OCI-LY1 (cell line): ENCODE results near the gene GAS6.

Experiments
- H2AFZ ChIP-seq: fragments of 200-600 bp; sonication (generic), shearing (Covaris generic); 2 replicates; pipeline ENCODE4 v1.6.0; 2014; ENCODE audit warnings: antibody characterized with exemption, mild to moderate bottlenecking, low read length
- H3F3A ChIP-seq: fragments of 200-600 bp; sonication (generic), shearing (Covaris generic); 2 replicates; pipeline ENCODE4 v1.6.0; 2014; ENCODE audit warnings: mild to moderate bottlenecking, antibody characterized with exemption, low read length, moderate library complexity; ENCODE audit not compliant: insufficient read depth
- H3K27ac ChIP-seq: fragments of 200-600 bp; sonication (generic); 2 replicates; pipeline ENCODE4 v1.5.1; 2014; ENCODE audit warnings: low read length, mixed run types, mild to moderate bottlenecking, low read depth; ENCODE audit not compliant: poor library complexity, severe bottlenecking
- H3K27me3 ChIP-seq: fragments of 200-600 bp; sonication (generic); 2 replicates; pipeline ENCODE4 v1.6.0; 2014; ENCODE audit warnings: antibody characterized with exemption, mild to moderate bottlenecking, low read length, moderate library complexity; ENCODE audit not compliant: insufficient read depth
- H3K36me3 ChIP-seq: fragments of 200-600 bp; sonication (generic); 2 replicates; pipeline ENCODE4 v1.6.1; 2014; ENCODE audit warnings: mild to moderate bottlenecking, antibody characterized with exemption, low read length, moderate library complexity, mixed read lengths; ENCODE audit not compliant: insufficient read depth
- H3K4me1 ChIP-seq: fragments of 200-600 bp; sonication (generic); 2 replicates; pipeline ENCODE4 v1.5.1; 2014; ENCODE audit warnings: mild to moderate bottlenecking, low read length, moderate library complexity; ENCODE audit not compliant: insufficient read depth, severe bottlenecking
- H3K4me2 ChIP-seq: fragments of 200-600 bp; sonication (generic), shearing (Covaris generic); 2 replicates; pipeline ENCODE4 v1.6.1; 2014; ENCODE audit warnings: low read length
- H3K4me3 ChIP-seq: fragments of 200-600 bp; sonication (generic); 2 replicates; pipeline ENCODE4 v1.5.1; 2014; ENCODE audit warnings: low read length, low read depth, mild to moderate bottlenecking, mixed read lengths; ENCODE audit not compliant: poor library complexity, severe bottlenecking
- H3K79me2 ChIP-seq: fragments of 200-600 bp; shearing (Covaris generic); 2 replicates; pipeline ENCODE4 v1.6.1; 2016; ENCODE audit warnings: mixed run types, low read length, mixed read lengths; ENCODE audit not compliant: insufficient read depth
- H3K9ac ChIP-seq: fragments of 200-600 bp; sonication (generic), shearing (Covaris generic); 2 replicates; pipeline ENCODE4 v1.6.1; 2014; ENCODE audit warnings: mild to moderate bottlenecking, low read length, mixed read lengths
- H3K9me2 ChIP-seq: fragments of 200-600 bp; sonication (generic), shearing (Covaris generic); 2 replicates; pipeline ENCODE4 v1.6.1; 2014; ENCODE audit warnings: low read depth, mild to moderate bottlenecking, low read length, mixed read lengths
- H3K9me3 ChIP-seq: fragments of 200-600 bp; shearing (Covaris generic); 2 replicates; pipeline ENCODE4 v1.6.1; 2014; ENCODE audit warnings: low read length, mixed read lengths
- H4K20me1 ChIP-seq: fragments of 200-600 bp; sonication (generic), shearing (Covaris generic); 2 replicates; pipeline ENCODE4 v1.6.0; 2016; ENCODE audit warnings: mild to moderate bottlenecking, low read length; ENCODE audit not compliant: insufficient read depth
- EZH2 ChIP-seq: fragments of 200-600 bp; sonication (generic), shearing (Covaris generic); IDR thresholded peaks from 2 replicates; pipeline ENCODE4 v1.8.0; 2017; ENCODE audit warnings: borderline replicate concordance, mixed run types, mild to moderate bottlenecking, antibody characterized with exemption, low read length, moderate library complexity, mixed read lengths
- TF ChIP-seq, protein P1 (sequence below): fragments of 200-600 bp; sonication (generic), shearing (Covaris generic); IDR thresholded peaks from 2 replicates; pipeline ENCODE4 v1.5.1; 2017; ENCODE audit warnings: mild to moderate bottlenecking, antibody characterized with exemption, low read length, moderate library complexity, mixed read lengths

The GAS6 gene

DNA sequence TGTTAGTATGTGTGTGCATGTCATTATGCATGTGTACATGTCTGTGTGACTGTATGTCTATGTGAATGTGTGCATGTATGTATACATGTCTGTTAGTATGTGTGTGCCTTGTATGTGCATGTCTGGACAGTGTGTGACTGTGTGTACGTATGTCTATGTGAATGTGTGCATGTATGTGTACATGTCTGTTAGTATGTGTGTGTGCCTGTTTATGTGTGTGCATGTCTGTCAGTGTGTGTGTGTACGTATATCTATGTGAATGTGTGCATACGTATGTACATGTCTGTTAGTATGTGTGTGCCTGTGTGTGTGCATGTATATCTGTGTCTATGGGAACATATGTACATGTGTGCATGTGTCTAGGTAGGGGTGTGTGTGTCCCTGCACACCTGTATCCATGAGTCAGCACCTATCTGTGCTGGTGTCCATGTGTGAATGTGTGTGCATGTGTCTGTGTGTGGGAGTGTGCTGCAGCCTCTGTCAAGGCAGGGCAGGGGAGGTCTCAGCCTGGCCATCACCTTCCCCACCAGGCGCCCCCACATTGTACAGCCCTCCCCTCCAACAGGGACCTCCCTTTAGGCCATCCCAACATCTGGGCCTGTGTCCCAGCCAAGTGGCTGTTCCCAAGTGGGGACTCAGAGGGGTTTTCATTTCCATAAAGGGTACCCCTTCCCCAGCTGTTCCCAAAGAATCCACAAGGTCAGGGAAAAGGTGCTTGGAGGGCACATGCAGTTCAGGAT lies 4.4 kb downstream of the GAS6 start:
- no peaks in the 10 kb centered on the region for H4K20me1 ChIP-seq
- no peaks in the 10 kb centered on the region for H3K79me2 ChIP-seq
- H3K9ac ChIP-seq: no peak overlapping the region
- no peak overlapping the region for H3K4me2 ChIP-seq
- peaks cover 3% of the 10 kb centered on the region; the same call in 1 of the 2 replicates for H3K27me3 ChIP-seq
- no peak overlapping the region for H3K27ac ChIP-seq
- TF ChIP-seq, protein P1, sequence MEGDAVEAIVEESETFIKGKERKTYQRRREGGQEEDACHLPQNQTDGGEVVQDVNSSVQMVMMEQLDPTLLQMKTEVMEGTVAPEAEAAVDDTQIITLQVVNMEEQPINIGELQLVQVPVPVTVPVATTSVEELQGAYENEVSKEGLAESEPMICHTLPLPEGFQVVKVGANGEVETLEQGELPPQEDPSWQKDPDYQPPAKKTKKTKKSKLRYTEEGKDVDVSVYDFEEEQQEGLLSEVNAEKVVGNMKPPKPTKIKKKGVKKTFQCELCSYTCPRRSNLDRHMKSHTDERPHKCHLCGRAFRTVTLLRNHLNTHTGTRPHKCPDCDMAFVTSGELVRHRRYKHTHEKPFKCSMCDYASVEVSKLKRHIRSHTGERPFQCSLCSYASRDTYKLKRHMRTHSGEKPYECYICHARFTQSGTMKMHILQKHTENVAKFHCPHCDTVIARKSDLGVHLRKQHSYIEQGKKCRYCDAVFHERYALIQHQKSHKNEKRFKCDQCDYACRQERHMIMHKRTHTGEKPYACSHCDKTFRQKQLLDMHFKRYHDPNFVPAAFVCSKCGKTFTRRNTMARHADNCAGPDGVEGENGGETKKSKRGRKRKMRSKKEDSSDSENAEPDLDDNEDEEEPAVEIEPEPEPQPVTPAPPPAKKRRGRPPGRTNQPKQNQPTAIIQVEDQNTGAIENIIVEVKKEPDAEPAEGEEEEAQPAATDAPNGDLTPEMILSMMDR: no peak
- TF ChIP-seq EZH2: no peak
- H3K9me2 ChIP-seq: no peaks in the 10 kb centered on the region
- H3K9me3 ChIP-seq: 0 out of 2 replicates have a peak, but pooled peaks cover 2% of the 10 kb centered on the region
- no peaks in the 10 kb centered on the region for H3F3A ChIP-seq
- no peaks in the 10 kb centered on the region for H3K4me1 ChIP-seq
- H3K4me3 ChIP-seq: no peak overlapping the region
- H3K36me3 ChIP-seq: no peaks in the 10 kb centered on the region
- H2AFZ ChIP-seq: no peak overlapping the region

GRCh38 chr13:113857531-113858195 lies 6.2 kb downstream of the GAS6 start:
- peaks cover 4% of the 10 kb centered on the region for H3K27me3 ChIP-seq
- no peak overlapping the region for H3K4me2 ChIP-seq
- H3K4me3 ChIP-seq: no peak overlapping the region
- 0 out of 2 replicates have a peak, but pooled peaks cover 2% of the 10 kb centered on the region for H3K9me3 ChIP-seq
- no peak overlapping the region for H3K9ac ChIP-seq
- no peaks in the 10 kb centered on the region for H3K36me3 ChIP-seq
- H3K4me1 ChIP-seq: no peaks in the 10 kb centered on the region
- H4K20me1 ChIP-seq: no peaks in the 10 kb centered on the region
- no peak overlapping the region for H3K27ac ChIP-seq
- TF ChIP-seq, protein P1: no peak
- no peak for TF ChIP-seq EZH2
- H3F3A ChIP-seq: no peaks in the 10 kb centered on the region
- H2AFZ ChIP-seq: no peak overlapping the region
- H3K9me2 ChIP-seq: no peaks in the 10 kb centered on the region
- H3K79me2 ChIP-seq: no peaks in the 10 kb centered on the region

DNA sequence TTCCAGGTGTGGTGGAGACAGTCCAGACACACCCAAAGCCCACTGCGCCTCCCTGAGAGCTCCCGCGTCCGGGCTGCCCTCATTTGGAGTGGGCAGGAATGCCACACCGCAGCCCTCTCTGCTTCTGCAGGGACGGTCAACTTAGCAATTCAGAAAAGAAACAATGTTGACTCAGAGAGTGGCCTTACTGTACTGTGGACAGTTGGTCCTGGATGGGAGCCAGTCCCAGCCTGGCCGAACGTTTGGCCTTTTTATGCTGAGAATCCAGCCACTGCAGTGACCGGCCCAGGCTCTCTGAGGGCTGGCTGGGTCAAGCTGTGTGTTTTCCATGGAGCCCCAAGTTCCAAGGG lies 7.2 kb downstream of the GAS6 start:
- Histone ChIP-seq H3K79me2 (no peaks in the 10 kb centered on the region), H3K4me3 (no peak overlapping the region)

More for the DNA sequence above, 7.2 kb downstream of the GAS6 start:
- Histone ChIP-seq H3K9ac (no peak overlapping the region), H3K27me3 (peaks cover 4% of the 10 kb centered on the region), H2AFZ (no peak overlapping the region), H3F3A (no peaks in the 10 kb centered on the region), H3K27ac (no peak overlapping the region), H3K36me3 (no peaks in the 10 kb centered on the region), H3K4me1 (no peaks in the 10 kb centered on the region), H4K20me1 (no peaks in the 10 kb centered on the region), H3K4me2 (no peak overlapping the region), H3K9me3 (0 out of 2 replicates have a peak, but pooled peaks cover 2% of the 10 kb centered on the region), H3K9me2 (no peaks in the 10 kb centered on the region)
- TF ChIP-seq, protein P1: no peak
- no peak for TF ChIP-seq EZH2
